ENCODE results near the gene GMPR2.
A peak's percentile ranks its signal among the peaks of the same experiment; 100 is the strongest.

GMPR2 gene

DNA sequence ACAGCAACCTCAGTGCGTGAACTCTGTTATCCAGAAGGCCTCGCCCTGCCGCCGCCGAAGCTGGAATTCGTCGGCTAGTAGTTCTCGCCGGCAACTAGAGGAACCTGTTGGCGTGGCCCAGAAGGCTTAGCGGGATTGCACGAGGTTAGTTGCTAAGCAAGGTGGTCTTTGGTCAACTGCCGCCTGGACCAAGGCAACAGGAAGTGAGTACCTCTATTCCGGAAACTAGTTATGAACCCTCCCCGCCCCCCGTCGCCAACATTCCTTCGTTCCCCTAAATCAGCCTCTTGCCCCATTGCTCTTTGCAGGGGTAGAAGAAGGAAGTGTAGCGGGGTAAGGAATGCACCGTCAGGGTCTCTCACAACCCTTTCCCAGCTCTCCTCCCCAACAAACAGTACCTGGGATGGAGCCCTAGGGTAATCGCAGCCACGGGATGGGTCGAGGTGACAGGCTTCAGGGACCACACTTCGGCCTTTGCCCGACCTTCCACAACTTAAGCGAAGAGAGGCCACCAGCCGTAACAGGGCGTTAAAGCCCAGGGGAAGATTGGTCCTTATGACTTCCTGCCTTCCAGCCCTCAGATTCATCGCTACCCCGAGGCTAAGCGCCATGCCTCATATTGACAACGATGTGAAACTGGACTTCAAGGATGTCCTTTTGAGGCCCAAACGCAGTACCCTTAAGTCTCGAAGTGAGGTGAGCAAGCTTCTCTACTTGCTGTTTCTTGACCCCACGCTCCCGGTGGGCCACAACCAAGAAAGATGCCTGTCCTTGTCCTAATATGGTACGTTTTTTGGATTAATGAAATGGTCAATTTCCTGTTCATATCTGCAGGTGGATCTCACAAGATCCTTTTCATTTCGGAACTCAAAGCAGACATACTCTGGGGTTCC lies at the start of gene GMPR2:
TSS of gene GMPR2 (plus strand) at position 285 of the 893 bp plus-strand sequence. CDS start at position 610, 325 bp downstream.
- DNase-seq (ENCODE audit: low spot score) = no peak

- DNase-seq (ENCODE audit: low spot score) = no peak
Measured at GRCh38 chr14:24183014-24183481, 49.7 kb upstream of the GMPR2 start.

DNA sequence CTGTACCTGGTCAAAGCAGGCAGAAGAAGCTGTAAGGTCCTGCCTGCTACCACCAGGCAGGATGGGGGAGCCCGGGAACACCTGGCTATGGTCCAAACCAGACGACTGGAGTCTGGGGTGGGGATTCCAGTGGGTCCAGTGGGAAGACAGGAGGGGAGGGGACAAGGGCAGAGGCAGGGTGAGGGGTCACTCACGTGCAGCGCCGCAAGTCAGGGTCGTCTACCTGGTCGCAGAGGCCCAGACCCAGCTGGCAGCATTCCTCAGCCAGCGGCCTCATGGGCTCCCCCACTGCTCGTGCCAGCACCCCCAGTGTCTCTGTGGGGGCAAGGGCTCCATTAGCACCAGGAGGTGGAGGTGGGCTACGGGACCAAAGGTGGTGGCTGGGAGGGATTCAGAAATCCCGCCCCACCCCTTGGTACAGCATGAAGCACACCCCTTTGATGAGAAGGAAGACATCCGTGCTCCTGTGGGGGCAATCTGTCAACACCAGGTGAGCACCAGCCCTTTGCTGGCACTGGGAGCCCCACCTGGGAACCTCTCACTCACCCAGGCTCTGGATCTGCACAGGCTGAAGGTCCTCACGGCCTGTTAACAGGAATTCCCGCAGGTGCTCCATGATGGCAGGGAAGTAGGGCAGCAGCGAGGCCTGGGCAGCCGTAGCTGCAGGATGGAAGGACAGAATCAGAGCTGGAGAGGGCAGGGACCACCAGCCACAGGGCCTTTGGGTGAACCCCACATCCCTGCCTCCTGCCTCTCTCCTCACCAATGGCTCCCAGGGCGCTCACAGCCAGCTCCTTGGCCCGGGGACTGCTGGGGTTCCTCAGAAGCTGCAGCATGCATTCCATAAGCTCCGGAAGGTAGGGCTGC lies 48.4 kb upstream of the GMPR2 start:
- no peak for DNase-seq (ENCODE audit: low spot score)

- DNase-seq (ENCODE audit: low spot score) = no peak
Measured at GRCh38 chr14:24185026-24185425, 47.7 kb upstream of the GMPR2 start.

- DNase-seq (ENCODE audit: low spot score) = no peak
Measured at GRCh38 chr14:24185741-24186140, 47.0 kb upstream of the GMPR2 start.

DNA sequence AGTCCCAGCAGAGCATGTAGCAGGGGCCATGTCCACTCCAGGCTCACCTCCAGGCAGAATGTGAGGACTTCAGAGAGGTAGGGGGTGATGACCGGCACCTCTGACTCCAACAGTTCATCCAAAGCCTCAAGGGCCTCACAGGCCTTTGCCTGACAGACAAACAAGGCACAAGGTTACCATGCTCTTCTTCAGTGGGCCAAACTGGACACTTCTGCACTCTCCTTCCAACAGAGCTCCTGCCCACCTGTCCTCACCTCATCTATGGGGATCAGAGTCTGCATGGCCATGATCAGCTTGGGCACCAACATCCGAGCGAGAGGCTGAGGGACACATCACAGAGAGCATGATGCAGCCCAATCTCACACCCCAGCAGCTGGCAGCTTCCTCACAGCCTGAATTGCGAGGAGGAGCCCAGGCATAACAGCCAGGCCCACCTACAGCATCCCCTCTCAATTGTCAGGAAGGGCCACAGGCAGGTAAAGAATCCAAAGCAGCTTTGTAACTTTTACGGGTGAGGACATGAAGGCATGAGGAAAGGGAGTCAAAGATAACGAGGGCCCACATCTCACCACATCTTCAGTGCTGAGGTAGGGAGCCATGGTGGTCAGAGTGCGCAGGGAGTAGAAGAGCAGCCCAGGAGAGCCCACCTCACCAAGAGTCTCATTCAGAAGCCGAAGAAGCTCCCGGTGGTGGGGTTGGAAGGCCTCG lies 45.7 kb upstream of the GMPR2 start:
- DNase-seq (ENCODE audit: low spot score) = no peak

- no peak for DNase-seq (ENCODE audit: low spot score)
Measured at GRCh38 chr14:24187539-24187915, 45.2 kb upstream of the GMPR2 start.

- peak; percentile 97 for DNase-seq (ENCODE audit: low spot score)
Measured at GRCh38 chr14:24188251-24189058, 44.3 kb upstream of the GMPR2 start, which contains the start of gene IPO4. IPO4 (minus strand) TSS chr14:24188816; CDS start chr14:24188787, 29 bp downstream.

- DNase-seq (ENCODE audit: low spot score) = no peak
Measured at GRCh38 chr14:24189059-24189375, 43.7 kb upstream of the GMPR2 start.

DNA sequence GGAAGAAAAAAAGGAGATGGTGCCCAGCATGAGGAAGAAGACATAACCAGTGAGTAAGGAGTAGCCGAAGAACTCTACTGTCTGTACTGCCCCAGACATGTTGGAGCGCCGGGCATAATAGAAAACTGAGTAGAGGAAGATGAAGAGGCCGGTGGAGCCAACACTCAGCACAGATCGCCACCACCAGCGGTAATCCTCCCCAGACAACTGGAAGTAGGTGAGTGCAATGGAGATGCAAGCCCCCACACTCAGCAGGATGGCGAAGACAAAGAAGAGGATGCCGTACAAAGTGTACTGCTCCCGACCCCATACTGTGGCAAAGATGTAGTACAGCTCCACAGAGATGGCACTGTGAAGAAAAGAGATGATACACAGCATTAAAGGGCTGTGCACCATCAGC lies 43.3 kb upstream of the GMPR2 start:
- DNase-seq (ENCODE audit: low spot score) = no peak

DNA sequence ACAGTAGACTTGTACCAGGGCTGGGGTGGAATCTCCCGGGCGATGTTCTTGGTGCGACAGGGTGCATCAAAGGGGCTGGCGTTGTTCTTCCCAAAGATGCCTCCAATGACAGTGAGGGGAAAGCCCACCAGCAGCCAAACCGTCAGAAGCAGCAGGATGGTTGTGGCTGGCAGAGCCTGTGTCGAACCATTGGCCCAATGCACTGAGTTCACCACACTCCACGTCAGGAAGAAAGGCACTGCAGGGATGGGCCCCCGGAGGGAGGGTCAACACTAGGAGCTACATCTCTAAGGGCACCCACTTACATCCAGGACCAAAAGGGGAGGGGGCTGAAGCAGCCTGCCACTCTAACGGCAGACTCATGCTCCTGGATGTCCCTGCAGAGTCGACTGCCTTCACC lies 42.3 kb upstream of the GMPR2 start:
- no peak for DNase-seq (ENCODE audit: low spot score)

GRCh38 chr14:24192933-24193332 lies 39.8 kb upstream of the GMPR2 start:
- DNase-seq (ENCODE audit: low spot score) = no peak

GRCh38 chr14:24194186-24194872 lies 38.4 kb upstream of the GMPR2 start:
- DNase-seq (ENCODE audit: low spot score) = no peak

GRCh38 chr14:24194873-24195185 lies 37.9 kb upstream of the GMPR2 start:
- DNase-seq (ENCODE audit: low spot score) = no peak

DNA sequence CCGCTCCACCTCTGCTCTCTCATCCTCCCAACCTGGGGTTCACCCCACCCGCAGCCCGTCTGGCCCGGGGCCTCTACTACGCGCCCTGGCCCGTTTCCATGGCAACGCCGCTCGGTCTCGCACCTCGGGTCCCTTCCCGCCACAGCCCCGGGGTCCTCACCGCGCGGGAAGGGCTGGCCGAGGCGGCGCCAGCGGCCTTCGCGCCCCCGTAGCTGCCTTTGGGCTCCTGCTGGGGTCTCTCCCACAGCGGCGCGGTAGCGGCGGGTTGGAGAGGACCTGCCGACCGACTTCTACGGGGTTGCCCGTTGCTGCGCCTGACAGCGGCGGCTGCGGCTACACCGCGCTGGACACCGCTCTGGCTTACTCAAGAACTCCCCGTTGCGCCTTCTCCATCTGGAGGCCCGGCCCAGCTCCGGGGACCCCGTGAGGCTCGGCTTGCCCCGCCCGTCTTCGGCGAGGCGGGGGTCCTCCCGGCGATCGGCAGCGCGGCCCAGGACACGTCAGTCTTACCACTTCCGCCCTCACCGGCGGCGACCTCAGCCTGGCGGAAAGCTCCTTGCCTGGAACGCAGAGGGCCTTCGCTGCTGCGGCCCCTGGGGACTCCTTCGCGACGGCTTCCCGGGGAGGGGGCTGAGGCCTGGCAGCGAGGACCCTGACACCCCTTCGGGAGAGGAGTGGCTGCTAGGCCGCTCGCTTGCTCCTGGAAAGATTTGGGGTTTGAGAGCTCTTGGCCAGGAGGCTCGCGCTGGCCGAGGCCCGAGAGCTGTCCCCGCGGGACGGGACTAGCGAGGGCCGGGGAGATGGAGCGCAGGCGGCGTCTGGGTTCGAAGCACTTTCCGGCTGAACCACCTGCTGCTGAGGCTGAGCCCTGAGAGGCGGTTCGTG lies 37.3 kb upstream of the GMPR2 start, which contains the start of gene TM9SF1:
TSS of gene TM9SF1 (minus strand) at position 256 of the 885 bp plus-strand sequence. CDS start 422 bp downstream, outside the sequence.
- DNase-seq (ENCODE audit: low spot score) = peak; percentile 89

DNA sequence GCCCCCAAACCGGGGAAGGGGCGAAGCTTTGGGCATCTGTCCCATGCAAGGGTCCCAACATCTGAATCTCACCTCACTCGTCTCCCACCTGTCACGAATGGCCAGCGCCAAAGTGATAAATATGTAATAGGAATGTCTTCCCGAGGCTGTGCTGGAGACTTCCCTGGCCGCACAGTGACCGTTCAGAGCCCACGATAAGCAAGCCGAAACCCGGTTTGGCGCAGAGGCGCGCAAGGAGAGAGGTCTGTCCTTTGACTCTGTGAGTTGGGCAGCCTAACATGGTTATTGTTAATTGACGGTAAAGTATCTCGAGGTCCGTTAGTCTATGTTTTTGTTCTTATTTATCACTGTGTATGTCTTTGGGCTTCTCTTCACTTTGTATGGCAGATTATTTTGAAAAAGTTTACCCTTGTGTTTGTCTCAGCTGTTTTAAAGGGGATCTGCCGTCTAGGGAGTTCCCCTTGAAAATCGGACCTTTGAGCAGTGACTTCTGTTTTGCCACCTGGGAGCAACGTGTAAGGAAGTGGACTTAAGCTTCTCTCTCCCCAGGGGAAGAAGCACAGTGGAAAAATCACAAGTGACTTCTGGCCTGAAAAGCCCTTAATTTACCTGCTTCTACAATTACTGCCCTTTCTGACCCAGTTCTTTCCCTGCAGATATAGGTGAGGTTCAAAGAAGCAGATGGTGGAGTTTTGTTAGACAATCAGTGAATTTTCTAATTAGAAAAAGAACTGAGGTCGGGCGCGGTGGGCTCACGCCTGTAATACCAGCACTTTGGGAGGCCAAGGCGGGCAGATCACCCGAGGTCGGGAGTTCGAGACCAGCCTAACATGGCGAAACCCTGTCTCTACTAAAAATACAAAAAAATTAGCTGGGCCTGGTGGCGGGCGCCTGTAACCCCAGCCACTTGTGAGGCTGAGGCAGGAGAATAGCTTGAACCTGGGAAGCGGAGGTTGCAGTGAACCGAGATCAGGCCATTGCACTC lies 36.4 kb upstream of the GMPR2 start:
- no peak for DNase-seq (ENCODE audit: low spot score)

DNA sequence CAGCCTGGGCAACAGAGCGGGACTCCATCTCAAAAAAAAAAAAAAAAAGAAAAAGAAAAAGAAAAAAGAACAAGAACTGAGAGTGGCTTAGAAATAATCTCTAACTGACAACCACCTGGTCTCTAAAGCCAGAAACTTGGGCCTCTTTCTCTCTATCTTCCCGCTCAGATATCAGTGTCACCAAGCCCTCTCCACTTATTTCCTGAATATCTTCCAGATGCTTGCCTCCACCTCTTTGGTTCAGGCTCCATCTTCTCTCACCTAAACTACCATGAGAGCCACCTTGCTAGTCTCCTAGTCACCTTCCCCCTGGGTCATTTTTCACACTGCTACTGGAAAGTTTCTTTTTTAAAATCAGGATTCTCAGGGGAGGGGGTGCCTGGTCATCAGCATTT lies 35.7 kb upstream of the GMPR2 start:
- no peak for DNase-seq (ENCODE audit: low spot score)

DNA sequence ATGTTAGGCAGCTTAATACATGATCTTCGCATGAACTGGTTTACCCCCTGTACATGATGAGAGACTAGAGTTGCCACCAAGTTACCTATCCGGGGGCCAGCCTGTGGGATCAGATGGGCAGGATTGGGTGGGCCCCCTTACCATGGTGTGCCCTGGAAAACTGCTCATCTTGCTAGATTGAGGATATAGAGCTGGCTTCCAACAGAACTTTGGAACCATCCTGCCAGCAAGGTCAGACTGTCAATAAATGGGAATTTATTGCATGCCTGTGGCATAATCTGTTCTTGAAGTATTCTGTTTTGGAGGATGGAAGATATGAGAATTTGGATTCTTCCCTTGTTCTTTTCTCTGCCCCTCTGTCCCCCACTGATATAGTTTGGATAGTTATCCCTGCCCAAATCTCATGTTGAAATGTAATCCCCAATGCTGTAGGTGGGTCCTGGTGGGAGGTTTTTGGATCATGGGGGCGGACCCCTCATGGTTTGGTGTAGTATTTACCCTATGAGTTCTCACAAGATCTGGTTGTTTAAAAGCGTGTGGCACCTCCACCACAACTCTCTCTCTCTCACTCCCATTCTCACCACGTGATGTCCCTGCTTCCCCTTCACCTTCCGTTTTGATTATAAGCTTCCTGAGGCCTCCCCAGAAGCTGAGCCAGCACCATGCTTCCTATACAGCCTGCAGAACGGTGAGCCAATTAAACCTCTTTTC lies 33.8 kb upstream of the GMPR2 start:
- DNase-seq (ENCODE audit: low spot score) = no peak
